Measurements from ENCODE around the gene PKD1L1. TPM values are rescaled to one million over a fixed set of nuclear protein-coding genes. Genes with fewer than 3 reads are reported as not detected.

Gene PKD1L1
- polyA plus RNA-seq, 1 donor, result 0.88 TPM

DNA sequence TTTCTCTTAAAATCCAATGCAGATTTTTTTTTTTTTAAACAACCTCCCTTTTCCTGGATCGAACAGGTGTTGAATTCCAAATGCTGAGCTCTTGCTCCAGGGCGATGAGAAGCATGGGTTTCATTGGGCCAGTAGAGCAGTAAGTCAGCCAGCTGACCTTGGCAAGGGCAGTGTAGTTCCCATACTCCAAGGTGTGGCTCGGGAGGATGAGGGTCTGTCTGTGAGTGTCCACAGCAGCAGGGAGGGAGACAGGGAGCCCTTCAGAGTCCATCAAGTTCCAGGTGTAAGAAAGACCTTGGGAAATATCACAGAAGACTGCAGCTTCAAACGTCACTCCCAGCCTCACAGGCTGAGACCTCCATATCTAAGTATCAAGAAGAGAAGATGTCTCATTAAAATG lies 50.4 kb downstream of the PKD1L1 start:
- DNase-seq, result no peak

DNA sequence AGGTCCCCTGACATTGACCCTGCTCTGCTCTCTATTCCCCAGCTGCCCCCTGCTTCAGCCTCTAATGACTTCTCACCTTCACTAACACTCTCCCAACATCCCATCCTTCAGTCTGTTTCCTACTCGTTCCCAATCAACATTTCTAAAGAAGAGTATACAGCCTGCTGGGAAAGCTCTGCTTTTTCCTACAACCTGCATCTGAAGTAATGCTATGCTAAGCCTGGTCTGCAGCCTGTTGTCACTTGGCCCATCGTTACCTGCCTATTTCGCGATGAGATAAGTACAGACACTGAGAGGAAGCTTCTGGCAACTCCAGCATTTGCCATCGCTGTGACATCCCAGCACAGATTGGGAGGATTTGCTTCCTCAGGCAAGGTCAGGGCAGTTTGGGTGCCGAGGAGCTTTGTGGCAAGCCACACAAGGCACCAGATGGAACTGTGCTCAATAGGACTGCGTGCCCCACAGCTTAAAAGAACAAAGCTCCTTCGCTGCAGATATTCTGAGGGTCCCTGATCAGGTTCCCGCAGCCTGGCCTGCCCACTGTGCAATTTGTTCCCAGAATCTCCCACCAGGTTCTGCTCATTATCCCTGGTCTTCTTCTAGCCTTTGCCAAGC lies 51.4 kb downstream of the PKD1L1 start:
- DNase-seq, result no peak

DNA sequence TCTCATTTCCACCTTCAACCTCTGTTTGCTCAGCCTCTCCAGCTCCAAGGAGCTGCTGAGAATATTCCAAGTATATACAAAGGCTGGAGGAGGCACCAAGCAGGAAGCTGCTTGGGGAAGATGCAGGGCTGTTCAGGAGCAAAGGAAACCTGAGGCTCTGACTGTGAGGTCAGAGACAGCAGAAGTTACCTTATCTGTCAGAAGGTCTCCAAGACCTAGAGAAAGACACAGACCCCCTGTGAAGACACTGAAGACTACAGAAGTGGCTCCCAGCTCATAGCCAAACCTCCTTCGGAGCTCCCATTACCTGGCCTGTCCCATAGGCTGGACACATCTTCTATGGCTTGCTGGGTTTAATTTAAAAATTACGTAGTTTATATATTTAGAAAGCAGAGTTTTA lies 53.2 kb downstream of the PKD1L1 start:
- DNase-seq, result no peak

DNA sequence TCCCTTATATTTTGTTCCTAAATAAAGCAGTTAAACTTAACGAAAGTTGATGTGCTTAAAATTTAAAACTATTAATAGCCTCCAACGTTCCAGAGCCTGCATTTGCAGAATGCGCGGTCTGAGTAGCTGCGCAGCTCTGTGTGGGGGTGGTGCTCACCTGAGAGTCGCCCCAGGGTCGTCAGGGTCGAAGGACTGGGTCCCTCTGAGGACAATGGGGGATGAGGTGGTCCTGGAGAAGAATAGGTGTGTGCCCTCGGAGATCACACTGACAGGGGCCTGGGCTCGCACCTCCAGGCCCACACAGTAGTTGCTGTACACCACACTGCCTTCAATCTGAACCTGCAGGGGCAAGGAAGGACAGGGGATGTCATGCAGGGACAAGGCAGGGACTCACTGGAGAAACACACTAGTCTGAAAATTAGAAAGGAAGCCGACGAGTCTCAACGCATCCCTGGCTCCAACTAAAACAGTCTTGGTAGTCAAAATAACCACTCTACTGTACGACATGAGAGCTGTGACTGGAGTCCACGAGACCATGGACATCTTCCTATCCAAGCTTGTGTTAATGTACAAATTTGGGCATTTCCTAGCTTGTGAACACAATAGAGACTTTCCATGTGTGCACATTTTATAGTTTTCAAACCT lies 54.4 kb downstream of the PKD1L1 start:
- DNase-seq, result no peak

DNA sequence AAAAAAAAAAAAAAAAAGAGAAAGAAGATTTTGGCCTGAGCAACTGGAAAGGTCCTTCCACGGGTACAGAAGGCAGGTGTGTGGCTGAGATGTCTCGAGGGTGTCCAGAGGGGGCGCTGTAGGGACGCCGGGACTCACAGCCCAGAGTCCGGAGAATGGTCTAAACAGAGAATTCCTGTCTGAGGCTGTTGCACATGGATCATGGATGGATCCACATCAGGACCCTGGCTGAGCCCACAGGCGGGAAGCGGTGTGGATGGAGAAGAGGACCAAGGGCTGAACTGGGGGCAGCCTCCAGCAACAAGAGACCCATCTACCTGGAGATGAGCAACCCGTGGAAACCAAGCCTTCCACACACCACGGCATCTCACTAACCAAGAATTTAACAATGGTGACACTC lies 55.0 kb downstream of the PKD1L1 start:
- DNase-seq, result no peak

DNA sequence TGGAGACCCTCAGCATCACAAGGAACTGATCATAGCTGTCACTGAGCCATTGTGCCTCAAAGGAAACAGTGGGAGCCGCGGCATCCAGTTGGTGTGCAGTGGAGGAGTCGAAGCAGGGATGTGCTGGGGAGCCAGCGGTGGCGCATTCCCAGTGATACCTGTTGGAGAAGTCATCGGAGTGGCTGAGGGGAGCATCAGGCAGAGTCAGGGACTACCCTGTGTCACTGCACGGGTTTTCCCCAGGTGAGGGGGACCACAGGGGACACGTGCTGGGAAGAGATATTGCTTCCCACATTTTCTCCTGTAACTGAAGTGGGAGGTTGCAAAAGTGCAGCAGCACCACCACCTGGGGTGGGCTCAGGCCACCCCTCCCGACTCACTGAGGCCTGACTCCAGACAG lies 57.7 kb downstream of the PKD1L1 start:
- no peak for DNase-seq

DNA sequence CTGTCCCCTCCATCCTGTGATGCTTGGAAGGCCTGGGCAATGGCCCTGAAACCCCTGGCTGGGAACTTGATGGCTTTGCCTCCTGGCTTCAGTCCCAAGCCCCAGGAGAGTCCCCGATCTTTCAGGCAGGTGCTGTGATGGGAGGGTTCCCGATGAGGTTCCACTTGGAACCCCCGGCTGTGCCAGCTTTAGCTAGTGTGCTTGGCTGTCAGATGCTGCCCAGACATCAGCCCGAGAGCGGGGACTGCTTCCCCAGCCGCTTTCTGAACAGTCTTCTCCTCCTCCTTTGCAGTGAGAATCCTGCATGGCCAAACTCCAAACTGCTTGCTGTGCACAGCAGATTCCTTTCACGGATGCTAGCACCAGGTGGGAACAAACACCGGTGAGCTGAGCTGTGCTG lies 58.1 kb downstream of the PKD1L1 start:
- no peak for DNase-seq

DNA sequence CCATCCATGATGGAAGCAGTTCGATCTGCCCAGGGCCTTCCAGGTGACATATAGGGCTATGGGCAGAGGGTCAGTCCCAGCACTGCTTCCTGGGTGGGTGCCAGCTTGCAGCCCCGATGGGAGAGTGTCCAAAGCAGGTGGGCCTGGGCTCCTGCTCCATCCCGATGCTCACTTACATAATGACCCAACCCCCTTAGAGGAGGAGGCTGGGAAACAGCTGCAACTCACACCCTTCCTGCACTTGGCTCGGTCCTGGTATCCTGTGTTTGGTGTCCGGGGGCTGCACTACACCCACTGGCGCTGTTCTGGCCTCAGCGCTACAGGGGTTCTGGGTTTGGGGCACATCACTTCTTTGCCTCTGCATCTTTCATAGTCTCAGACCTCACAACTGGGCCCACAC lies 58.5 kb downstream of the PKD1L1 start:
- no peak for DNase-seq

DNA sequence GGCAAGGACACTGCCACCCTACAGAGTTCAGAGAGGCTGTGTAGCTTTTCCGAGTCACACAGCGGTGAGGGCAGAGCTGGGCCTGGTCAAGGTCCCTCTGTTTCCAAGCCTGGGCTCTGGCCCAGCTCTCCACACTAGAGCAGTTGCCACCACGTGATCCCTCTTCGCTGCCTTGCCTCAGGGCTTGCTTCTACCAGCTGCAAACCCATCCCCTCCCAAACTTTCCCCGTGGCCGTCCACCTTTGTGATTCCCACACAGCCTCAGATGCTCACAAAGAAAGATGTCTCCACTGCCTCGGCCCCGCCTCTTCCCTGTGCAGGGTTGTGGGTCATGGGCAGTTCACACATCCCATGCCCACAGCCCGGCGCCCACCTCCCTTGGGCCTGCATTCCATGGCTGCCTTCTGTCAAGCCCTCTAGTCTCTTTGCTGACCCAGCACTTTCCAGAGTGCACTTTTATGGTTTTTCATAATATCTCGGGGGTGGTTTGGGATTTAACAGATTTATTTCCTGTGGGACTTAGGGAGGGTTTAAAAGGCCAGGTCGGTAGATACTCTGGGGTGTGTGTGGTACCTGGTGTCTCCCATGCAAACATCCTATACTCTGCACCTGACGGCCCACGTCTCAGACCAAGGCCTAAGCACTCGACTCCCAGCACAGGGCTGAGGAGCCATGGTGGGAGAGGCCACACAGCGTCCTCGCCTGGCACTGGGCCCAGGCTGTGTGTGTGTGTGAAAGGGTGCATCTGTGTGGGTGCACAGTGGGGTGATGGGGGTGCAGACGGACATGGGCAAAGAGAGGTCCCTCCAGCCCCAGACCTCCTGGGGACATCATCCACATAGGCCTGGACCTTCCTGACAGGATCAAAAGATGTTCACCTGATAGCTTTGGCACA lies 59.6 kb downstream of the PKD1L1 start:
- no peak for DNase-seq

DNA sequence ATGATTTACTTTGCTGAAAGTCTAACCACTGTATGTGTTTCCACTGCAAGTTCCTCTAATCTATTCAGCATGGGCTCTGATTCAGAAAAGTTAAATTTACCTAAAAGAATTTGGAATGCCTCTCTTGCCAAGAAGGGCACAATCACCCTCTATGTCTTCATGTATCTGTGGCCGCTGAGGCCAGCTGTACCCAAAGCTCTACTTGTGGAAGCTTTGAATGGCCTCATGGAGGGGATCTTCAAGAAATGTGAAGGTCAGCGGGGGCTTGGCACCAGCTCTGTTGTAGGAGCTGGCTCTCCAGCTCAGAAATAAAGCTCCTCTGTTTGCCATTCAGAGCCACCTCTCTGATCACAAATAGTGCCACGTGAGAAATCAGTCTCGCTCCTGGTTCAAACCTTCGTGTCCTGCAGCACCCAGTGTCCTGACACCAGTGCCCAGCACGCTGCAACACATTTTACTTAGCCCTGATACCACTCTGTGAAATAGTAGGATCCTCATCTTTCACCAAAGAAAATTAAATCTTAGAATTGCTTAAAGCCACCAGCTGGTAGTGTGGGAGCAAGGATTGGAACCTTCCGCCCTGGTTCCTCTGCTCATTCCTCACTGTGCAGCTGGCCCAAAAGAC lies 61.1 kb downstream of the PKD1L1 start:
- DNase-seq, result no peak

DNA sequence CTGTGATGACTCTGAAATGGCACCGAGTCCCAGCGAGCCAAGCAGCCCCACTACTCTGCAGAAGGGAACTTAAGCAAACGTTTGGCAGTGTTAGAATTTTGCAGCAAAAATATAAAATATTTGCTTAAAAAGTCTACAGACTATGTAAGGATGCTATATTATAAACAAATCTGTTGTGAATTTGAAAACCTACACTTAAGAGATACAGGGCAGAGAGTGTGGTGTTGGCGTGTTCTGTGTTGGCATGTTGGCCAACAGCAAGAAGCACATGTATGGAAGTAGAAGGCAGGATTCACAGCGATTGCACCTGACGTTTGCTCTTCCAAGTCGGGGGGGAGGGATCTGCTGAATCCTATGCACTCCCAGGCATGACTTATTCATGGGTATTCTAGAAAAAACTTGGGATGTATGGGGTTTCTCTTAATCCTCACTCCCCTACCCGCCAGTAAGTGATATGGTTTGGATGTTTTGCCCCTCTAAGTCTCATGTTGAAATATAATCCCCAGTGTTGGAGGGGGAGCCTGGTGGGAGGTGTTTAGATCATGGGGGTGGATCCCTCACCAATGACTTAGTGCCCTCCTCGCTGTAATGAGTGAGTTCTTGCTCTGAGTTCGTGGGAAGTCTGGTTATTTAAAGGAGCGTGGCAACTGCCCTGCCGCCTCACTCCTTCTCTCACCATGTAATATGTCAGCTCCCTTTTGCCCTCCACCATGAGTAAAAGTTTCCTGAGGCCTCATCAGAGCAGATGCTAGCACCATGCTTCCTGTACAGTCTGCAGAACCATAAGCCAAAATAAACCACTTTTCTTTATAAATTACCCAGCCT lies 62.1 kb downstream of the PKD1L1 start:
- DNase-seq, result no peak

DNA sequence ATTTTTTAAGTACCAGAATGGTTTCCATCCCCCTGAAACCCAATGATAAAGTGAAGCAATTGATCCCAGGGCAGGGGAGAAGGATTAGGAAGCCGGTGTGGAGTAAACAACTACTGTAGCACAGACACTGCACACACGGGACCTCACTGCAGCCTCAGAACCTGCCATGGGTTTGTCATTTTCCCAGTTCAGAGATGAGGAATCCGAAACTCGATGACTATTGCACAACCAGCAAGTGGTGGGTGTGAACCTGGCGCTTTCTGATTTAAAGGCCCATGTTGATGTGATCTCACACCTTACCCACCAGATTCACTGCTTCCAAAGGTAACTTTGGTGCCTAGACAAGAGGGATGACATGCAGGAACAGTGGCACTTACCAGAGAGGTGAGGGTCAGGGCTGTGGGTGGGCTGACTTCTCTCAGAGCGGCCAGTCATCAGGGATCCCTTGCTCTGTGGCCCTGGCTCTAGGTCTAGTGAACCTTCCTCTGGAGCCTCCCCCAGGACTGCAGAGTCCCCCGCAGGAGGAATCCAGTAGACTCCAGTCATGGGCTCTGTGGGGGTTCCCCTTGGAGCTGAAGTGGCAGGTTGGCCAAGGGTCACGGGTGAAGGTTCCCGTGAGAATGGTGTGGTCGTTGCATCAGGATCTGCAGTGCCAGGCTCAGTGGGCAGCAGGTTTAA lies 62.8 kb downstream of the PKD1L1 start:
- DNase-seq, result no peak

DNA sequence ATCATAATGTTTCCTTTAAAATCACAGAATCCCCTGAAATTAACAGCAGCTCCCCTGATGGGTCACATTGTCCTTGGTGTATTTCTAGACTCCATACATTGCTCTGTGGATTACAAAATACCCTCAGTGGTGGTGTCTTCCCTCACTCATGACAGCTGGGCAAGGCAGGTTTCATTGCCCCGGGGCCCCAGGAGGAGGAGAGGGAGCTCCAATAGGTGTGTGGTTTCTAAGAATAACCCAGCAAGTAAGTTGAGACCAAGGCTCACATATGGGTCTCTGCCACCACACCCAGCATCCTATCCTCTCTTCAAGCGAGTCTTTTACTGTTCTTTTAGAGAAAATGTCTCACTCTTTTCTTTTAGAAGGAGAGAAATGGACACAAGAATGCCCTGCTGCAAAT lies 63.6 kb downstream of the PKD1L1 start:
- no peak for DNase-seq

DNA sequence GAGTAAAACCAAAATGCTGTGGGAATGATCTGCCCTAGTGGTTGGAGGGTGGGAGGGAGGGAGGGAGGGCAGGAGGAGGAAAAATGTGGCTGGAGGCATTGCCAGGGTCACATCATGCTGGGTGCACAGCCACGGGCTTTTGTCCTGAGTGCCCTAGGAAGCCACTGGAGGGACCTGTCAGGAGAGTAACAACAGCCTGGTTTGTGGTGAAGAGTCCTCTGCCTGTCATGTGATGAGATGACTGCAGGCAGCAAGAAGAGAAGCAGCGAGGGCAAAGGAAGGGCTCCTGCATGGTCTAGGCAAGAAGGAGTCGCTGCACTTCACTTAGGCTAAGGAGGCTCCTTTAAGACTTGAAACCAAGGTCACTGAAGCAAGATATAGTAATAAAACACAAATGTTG lies 65.6 kb downstream of the PKD1L1 start:
- no peak for DNase-seq

DNA sequence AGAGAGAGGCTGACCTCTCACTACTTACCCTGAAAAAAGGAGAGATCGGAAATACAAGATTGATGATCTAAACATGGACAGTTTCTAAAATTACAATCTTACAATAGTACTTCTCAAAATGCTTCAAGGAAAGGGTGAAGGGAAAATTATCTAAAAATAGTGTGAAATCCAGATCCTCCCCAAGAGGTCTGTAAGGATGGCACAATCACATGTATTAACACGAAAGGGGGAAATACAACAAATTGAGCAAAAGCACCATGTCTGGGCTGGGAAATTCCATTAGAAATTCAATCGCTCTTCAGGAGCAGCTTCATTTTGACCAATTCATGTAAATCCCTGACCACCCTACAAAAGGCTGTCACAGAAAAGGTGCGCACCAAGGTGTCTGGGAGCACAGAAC lies 67.0 kb downstream of the PKD1L1 start:
- DNase-seq, result no peak

DNA sequence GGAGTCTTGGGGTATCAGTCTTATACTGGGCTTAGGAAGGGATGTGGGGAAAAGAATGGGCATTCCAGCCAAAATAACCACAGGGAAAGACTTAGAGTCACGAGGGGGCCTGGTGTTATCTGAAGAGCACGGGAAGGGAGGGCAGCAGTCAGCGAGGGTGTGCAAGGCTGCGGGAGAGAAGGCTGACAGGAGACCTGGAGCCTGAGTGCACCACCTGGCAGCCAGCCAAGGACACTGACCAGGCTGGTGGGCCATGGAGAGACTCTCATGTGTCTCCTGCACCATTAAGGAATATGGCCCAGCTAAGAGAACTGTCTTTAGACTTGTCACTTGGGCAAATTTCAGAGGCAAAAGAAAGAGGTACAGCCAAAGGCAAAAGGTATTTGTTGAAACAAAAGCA lies 69.6 kb downstream of the PKD1L1 start:
- DNase-seq, result no peak

DNA sequence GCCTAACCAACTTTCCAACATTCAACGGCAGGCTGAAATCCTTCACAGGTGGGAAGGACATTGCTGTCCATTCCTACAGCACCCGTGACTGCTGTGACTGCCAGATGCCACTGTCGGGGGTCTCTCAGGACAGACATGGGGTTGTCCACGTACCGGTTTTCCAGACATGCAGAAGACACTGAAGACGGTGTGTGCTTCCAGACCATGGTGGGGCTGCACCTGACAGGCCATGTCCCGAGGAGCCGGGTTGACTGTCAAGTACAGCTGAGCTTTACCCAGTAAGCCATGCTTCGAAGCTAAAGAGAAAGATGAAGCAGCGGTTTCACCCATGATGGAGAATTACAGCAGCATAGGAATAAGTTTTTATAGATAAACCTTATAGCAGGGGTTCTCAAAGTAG lies 70.9 kb downstream of the PKD1L1 start:
- DNase-seq, result no peak

DNA sequence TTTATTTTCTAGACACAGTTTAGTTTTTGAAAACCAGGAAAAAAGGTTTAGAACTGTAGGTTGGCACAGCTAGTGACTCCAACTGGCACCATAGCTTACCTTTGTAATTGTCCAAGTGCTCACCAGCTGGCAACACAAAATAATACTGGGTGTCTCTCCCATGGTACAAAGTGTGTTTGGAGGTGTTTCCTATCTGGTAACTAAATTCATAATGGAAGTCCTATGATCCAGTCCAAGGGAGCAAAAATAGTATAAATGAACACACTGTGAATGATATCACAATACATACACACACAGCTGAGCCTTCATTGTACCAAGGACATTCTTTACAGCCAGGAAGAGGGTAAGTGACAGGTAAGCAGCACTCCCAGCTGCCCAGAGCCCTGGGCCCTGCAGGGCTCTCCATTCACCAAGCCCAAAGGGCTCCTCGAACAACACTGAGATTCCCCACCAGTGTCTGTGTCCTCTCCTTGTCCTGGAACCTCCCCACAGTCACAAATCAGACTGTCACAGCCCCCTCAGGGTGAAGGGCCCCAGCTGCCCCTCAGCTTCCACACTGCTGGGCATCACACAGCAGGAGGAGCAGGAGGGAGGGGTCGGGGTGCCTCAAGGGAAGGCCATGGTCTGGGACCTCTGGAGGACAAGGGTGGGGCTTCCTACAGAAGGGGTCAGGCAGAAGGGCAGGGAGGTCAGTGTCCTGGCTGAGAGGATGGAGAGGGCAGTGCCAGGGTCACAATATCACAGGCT lies 72.1 kb downstream of the PKD1L1 start:
- no peak for DNase-seq

DNA sequence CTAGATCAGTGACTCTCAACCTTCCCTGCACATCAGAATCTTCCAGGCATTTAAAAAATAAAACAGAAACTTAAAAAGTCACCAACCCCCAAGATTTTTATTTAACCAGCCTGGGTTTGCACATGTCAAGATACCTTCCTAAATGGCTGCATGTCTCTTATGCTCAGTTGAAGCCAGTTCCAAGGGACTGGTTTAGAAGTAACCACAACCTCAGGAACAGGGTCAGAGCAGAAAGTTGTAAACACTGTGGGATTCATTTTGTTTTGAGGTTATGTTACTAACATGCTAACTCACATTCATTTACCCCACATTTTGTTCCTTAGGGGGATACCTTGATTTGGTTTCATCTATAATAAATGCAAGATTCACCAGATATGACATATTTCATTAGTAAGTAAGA lies 72.9 kb downstream of the PKD1L1 start:
- no peak for DNase-seq

DNA sequence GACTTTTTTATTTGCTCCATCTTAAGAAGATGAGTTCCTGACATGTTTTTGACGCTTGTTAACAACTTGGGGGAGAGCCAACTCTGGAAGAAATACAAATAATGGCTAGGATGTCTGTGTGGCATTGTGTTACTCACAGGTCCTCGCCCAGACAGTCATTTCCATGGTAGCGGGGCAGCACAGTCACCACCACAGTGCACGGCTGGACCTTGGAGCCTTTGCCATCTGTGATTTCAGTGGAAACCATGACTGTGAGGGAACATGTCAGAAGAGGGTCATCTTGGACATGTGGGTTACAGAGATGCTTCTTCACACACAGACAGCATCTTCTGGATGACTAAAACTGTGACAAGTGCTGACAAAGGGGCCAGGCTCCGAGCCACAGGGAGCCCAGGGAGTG lies 74.5 kb downstream of the PKD1L1 start:
- DNase-seq, result no peak

DNA sequence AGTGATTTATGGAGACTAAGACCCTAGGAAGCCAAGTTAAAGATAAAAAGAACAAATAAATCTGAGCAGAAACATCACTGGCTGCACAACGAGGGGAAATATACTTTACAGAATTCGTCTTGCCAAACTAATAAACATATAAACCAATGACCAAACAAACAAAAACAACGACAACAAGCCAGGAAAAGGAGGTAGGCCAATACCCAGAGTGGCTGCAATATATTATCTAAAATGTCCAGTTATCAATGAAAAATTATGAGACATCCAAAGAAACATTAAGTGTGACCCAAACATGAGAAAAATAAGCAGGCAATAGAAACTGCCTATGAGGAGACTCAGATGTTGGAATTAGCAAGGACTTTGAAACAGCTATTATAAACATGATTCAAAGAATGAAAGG lies 81.0 kb downstream of the PKD1L1 start:
- DNase-seq, result no peak

Data from hindlimb muscle (tissue), 1 donor.